Caco-2 (cell line): ENCODE results near the gene HLA-DQB1. TPM values are rescaled to one million over a fixed set of nuclear protein-coding genes. Genes with fewer than 3 reads are reported as not detected.

ENCODE experiments used
- Bru-seq: library from RNA; stranded (reverse); fragments of 400-500 nt; gene quantifications from one replicate; lab custom pipeline; 2021; lab: Mats Ljungman, UMichigan
- BruChase-seq, 2 experiments: library from RNA; stranded (reverse); fragments of 400-500 nt; gene quantifications; one replicate each; lab custom pipeline; 2021; lab: Mats Ljungman, UMichigan
- BruUV-seq: library from RNA; stranded (reverse); fragments of 400-500 nt; replicated peaks from 2 replicates; lab custom pipeline; 2021; lab: Mats Ljungman, UMichigan
- CTCF ChIA-PET: fragments of 300-600 bp; sonication (Branson Sonifier 250); formaldehyde crosslinking; loops from one replicate; lab custom pipeline; 2022; ENCODE audit warnings: antibody characterized with exemption; lab: Charles Lee
- POLR2A ChIA-PET: fragments of 300-600 bp; sonication (Branson Sonifier 250); formaldehyde crosslinking; loops from one replicate; lab custom pipeline; 2022; ENCODE audit warnings: antibody characterized with exemption; lab: Charles Lee
- DNase-seq, 2 experiments: peaks; one replicate each; pipeline versions ENCODE4 v3.0.0 to v3.0.0-alpha.2; 2020 to 2022
- H3K27me3 ChIP-seq: replicated peaks from 2 replicates; pipeline ENCODE4 v1.6.0; 2011; ENCODE audit warnings: low read length; ENCODE audit not compliant: control insufficient read depth, insufficient read depth
- H3K36me3 ChIP-seq: 2 replicates; pipeline ENCODE4 v1.5.1; 2011; ENCODE audit warnings: low read length; ENCODE audit not compliant: control insufficient read depth, insufficient read depth
- H3K4me1 ChIP-seq: fragments of 250-450 bp; sonication (Bioruptor Pico); 2 replicates; pipeline ENCODE4 v1.5.1; 2020; ENCODE audit warnings: mild to moderate bottlenecking
- H3K4me3 ChIP-seq: 2 replicates; pipeline ENCODE4 v1.5.1; 2011; ENCODE audit warnings: low read depth, mild to moderate bottlenecking, control low read depth, low read length
- H3K9me3 ChIP-seq: fragments of 250-450 bp; sonication (Bioruptor Pico); 2 replicates; pipeline ENCODE4 v1.5.1; 2020; ENCODE audit warnings: mild to moderate bottlenecking, moderate library complexity
- H3K27ac Mint-ChIP-seq: one replicate; pipeline ENCODE4 v1.8.0; 2022; ENCODE audit warnings: mixed read lengths; ENCODE audit not compliant: unreplicated experiment
- H3K27me3 Mint-ChIP-seq: one replicate; pipeline ENCODE4 v1.8.0; 2022; ENCODE audit warnings: mixed read lengths; ENCODE audit not compliant: insufficient read depth, unreplicated experiment
- H3K36me3 Mint-ChIP-seq: one replicate; pipeline ENCODE4 v1.8.0; 2022; ENCODE audit warnings: mild to moderate bottlenecking, mixed read lengths; ENCODE audit not compliant: insufficient read depth, unreplicated experiment
- H3K4me1 Mint-ChIP-seq: one replicate; pipeline ENCODE4 v1.8.0; 2022; ENCODE audit warnings: low read depth, mixed read lengths; ENCODE audit not compliant: unreplicated experiment
- H3K4me3 Mint-ChIP-seq: one replicate; pipeline ENCODE4 v1.8.0; 2022; ENCODE audit warnings: mild to moderate bottlenecking, moderate library complexity, mixed read lengths; ENCODE audit not compliant: unreplicated experiment
- H3K9me3 Mint-ChIP-seq: one replicate; pipeline ENCODE4 v1.8.0; 2022; ENCODE audit warnings: mixed read lengths; ENCODE audit not compliant: unreplicated experiment
- CTCF ChIP-seq, 2 experiments: fragments of 200-600 bp in 1 of 2; IDR thresholded peaks; 1 replicate in 1 of 2; 2 replicates in 1 of 2; pipeline versions ENCODE4 v1.5.1 to v1.8.0; 2011 to 2022; ENCODE audit warnings: antibody characterized with exemption in 1 of 2, control low read depth in 1 of 2, inconsistent platforms in 1 of 2, low read depth in 1 of 2, low read length in 1 of 2, mild to moderate bottlenecking in 1 of 2, moderate library complexity in 1 of 2; ENCODE audit not compliant: insufficient read depth in 1 of 2, severe bottlenecking in 1 of 2, unreplicated experiment in 1 of 2
- intact Hi-C: fragments of 100-400 bp; cut with micrococcal nuclease; formaldehyde crosslinking; loops from one replicate; pipeline ENCODE4 v1.10.0; 2022; ENCODE audit not compliant: unreplicated experiment
- long read RNA-seq: library from polyadenylated mRNA; stranded (forward); transcript quantifications from one replicate; pipeline ENCODE4 v2.0.0, GENCODE V29; 2022
- total RNA-seq: library from RNA; stranded (reverse); gene quantifications from 2 replicates; pipeline ENCODE4 v1.2.3, GENCODE V29; 2022

The HLA-DQB1 gene
- total RNA-seq = not detected in 2 replicates
- not detected for Bru-seq, nascent RNA
- not detected for BruChase-seq, experiment 1, labeled RNA remaining after a 2-hour chase
- not detected for BruChase-seq, experiment 2, labeled RNA remaining after a 6-hour chase
- long read RNA-seq = 0 reads

GRCh38 chr6:32666420-32667300 is at the start of gene HLA-DQB1:
Gene HLA-DQB1 (minus strand): TSS chr6:32666657. CDS start chr6:32666607, 50 bp downstream.
- no peaks in the 10 kb centered on the region for H3K4me1 ChIP-seq
- CTCF ChIA-PET = interaction anchor here (0.6 kb wide), 1 partner anchor 265 kb away, joined by 5 read pairs; no protein-coding TSS in a partner anchor
- H3K9me3 Mint-ChIP-seq = no peaks in the 10 kb centered on the region
- no peak within 1 kb of the TSS for H3K27ac Mint-ChIP-seq
- no peak within 1 kb of the TSS for H3K4me3 Mint-ChIP-seq
- no TSS peak for BruUV-seq
- peaks cover 11% of the 10 kb centered on the region for H3K27me3 Mint-ChIP-seq
- H3K9me3 ChIP-seq = no peaks in the 10 kb centered on the region
- H3K4me1 Mint-ChIP-seq = no peaks in the 10 kb centered on the region
- POLR2A ChIA-PET = no interaction called here
- H3K4me3 ChIP-seq = no peak within 1 kb of the TSS
- DNase-seq = no peak
- H3K27me3 ChIP-seq = no peaks in the 10 kb centered on the region
- intact Hi-C loops = loop anchor here (5.0 kb wide), 1 partner anchor 36 kb away; no protein-coding TSS in a partner anchor
- no peaks in the 10 kb centered on the region for H3K36me3 Mint-ChIP-seq
- H3K36me3 ChIP-seq = no peaks in the 10 kb centered on the region
- TF ChIP-seq CTCF (IDR thresholded peaks at IDR 0.05; ENCODE audit: insufficient read depth in 1 of 2, low read depth in 1 of 2, low read length in 1 of 2, severe bottlenecking in 1 of 2, unreplicated experiment in 1 of 2) = no peak

GRCh38 chr6:32713241-32713640 is 46.8 kb upstream of the HLA-DQB1 start:
- ChIA-PET POLR2A (no interaction called here), CTCF (no interaction called here)

More at GRCh38 chr6:32713241-32713640, 46.8 kb upstream of the HLA-DQB1 start:
- Mint-ChIP-seq H3K9me3 (no peaks in the 10 kb centered on the region), H3K27ac (no peak overlapping the region), H3K36me3 (no peaks in the 10 kb centered on the region), H3K4me3 (no peak overlapping the region), H3K4me1 (no peaks in the 10 kb centered on the region), H3K27me3 (peaks cover 7% of the 10 kb centered on the region)
- Histone ChIP-seq H3K4me3 (no peak overlapping the region), H3K36me3 (no peaks in the 10 kb centered on the region), H3K27me3 (no peaks in the 10 kb centered on the region; the same call in 1 of the 2 replicates), H3K9me3 (no peaks in the 10 kb centered on the region), H3K4me1 (no peaks in the 10 kb centered on the region)
- BruUV-seq = no TSS peak
- TF ChIP-seq CTCF (IDR thresholded peaks at IDR 0.05; ENCODE audit: insufficient read depth in 1 of 2, low read depth in 1 of 2, low read length in 1 of 2, severe bottlenecking in 1 of 2, unreplicated experiment in 1 of 2) = no peak
- intact Hi-C loops = no loop called here
- no peak for DNase-seq
